HG03460 (cell line): ENCODE data around the gene SAMD3.
"Not testable (repeated sequence)": the region's sequence is repeated elsewhere in the genome, so short reads cannot be mapped to it uniquely, and the experiment has no call there.

Experiments used
- ATAC-seq: cut with Tn5 transposase; IDR thresholded peaks from one replicate; pipeline ENCODE4 v1.9.1; 2021; ENCODE audit not compliant: unreplicated experiment

The SAMD3 gene

GRCh38 chr6:130212215-130212874 lies 10.4 kb downstream of the SAMD3 start:
- ATAC-seq: no peak

DNA sequence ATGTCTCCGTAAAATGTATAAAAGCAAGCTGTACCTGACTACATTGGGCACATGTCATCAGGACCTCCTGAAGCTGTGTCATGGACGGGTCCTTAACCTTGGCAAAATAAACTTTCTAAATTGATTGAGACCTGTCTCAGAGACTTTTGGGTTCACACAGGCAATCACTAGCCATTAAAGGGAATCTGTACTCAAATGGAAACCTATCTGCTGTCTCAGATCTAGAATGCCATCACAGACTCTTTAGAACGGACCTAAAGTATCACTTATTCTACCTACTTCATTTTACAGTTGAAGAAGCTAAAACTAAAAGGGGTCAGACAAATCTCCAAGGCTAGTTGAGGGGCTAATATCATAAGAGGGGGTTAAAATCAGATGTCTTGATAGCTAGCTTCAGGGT lies 11.1 kb downstream of the SAMD3 start:
- no peak for ATAC-seq

- ATAC-seq: no peak
These were observed 14.6 kb downstream of the SAMD3 start for GRCh38 chr6:130207979-130208649.

- no peak for ATAC-seq
These were observed 16.3 kb downstream of the SAMD3 start for GRCh38 chr6:130206479-130206878.

DNA sequence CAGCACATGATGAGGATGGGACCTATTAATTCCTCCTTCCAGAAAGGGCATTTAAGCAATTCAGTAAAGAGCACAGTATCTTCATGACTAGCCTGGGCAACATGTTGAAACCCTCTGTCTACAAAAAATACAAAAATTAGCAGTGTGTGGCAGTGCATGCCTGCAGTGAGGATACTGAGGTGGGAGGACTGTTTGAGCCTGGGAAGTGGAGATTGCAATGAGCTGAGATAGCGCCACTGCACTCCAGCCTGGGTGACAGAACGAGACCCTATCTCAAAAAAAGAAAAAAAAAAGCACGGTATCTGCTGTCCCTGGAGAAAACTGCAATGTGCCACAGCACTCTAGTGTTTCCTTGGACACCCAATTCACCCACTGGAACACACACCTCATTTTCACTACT lies 18.4 kb downstream of the SAMD3 start:
- no peak for ATAC-seq

GRCh38 chr6:130203370-130203769 lies 19.4 kb downstream of the SAMD3 start:
- ATAC-seq: no peak

GRCh38 chr6:130202782-130203181 lies 20.0 kb downstream of the SAMD3 start:
- ATAC-seq: no peak

DNA sequence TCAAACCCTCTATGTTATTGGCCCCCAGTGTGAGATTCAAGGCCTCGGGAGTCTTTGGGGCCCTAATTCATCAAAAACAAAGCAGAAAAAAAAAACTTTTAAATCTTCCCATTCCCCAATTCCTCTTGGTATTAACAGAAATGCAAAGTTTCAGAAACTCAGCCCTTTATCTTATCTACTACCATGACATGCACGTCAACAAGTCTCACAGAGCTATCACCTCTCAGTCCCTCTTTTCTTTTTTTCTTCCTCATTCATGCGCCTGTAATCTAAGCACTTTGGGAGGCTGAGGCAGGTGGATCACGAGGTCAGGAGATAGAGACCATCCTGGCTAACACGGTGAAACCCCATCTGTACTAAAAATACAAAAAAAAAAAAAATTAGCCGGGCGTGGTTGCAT lies 22.7 kb downstream of the SAMD3 start:
- no peak for ATAC-seq

DNA sequence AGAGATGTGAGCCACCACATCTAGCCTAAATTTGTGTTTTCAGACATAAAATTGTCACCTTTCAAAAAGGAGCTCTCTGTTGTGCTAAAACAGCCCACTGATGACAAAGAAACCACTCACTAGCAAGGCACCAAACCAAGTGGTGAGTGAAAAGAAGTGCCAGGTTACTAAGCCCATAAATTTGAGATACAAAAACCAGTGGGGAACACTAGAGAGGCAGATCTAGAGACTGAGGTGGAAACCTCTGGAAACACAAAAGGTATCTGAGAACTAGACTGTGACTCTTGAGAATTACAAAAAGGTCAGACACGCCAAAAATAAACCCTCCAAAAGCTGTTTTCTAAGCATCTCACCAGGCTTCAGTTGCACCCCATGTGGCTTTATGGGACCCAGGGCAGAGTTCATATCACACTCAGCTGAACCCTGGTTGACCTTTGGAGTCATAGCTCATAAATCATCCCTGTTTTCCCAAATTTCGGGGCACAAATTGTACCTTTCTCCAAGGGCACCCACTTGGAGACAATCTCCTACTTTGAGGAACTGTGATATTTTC lies 24.2 kb downstream of the SAMD3 start:
- ATAC-seq: no peak

DNA sequence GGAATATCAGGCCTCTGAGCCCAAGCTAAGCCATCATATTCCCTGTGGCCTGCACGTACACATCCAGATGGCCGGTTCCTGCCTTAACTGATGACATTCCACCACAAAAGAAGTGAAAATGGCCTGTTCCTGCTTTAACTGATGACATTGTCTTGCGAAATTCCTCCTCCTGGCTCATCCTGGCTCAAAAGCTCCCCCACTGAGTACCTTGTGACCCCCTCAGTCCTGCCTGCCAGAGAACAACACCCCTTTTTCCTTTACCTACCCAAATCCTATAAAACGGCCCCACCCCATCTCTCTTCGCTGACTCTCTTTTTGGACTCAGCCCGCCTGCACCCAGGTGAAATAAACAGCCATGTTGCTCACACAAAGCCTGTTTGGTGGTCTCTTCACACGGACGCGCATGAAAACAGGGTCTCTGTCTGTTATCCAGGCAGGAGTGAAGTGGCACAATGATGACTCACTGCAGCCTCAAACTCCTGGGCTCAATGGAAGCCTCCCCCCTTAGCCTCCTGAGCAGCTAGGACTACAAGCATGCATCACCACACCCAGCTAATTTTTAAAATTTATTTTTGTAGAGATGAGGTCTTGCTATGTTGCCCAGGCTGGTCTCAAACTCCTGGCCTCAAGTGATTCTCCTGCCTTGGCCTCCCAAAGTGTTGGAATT lies 24.8 kb downstream of the SAMD3 start:
- ATAC-seq: not testable (repeated sequence)

GRCh38 chr6:130194434-130194833 lies 28.3 kb downstream of the SAMD3 start:
- not testable (repeated sequence) for ATAC-seq

DNA sequence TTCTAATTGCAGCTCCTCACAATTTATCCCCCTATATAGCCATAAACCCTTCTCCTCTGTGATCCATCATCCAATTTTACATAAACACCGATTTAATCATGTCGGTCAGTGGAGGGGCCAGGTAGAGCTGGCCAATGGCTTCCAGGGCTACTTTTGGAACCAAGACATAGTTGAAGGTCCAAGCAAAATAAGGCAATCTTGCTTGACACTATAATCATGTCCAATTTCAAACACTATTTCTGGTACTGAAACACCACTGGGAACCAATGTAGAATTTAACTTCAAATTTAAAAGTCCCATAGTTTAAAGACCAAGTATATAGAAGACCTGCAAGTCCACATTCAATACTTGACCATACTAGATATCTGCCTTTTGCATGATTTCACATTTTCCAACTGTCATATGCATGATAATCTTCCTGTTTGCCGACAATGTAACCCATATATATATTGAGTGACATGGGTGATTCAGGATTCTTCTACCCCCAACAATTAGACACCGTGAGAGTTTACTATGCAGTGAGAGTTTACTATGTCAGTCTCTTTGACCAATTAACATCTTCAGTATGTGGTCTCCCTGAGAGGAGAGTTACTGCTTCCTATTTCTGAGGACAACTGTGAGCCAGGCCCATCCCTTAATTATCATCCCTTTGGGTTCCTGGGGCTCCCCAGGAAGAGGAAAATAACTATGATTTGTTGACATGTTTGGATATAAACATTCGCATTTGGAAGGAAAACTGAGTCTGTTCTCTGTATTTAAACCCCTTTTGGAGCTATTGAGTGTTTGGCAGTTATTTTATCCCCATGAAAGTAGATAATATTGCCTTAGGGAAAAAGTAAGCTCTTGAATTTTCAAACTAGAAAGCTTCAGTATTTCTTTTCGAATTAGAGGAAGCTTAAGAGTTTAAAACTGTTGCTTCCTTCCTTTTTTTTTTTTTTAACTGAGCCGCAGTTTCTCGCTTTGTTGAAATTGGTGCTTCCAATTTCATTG lies 31.8 kb downstream of the SAMD3 start:
- ATAC-seq: no peak

DNA sequence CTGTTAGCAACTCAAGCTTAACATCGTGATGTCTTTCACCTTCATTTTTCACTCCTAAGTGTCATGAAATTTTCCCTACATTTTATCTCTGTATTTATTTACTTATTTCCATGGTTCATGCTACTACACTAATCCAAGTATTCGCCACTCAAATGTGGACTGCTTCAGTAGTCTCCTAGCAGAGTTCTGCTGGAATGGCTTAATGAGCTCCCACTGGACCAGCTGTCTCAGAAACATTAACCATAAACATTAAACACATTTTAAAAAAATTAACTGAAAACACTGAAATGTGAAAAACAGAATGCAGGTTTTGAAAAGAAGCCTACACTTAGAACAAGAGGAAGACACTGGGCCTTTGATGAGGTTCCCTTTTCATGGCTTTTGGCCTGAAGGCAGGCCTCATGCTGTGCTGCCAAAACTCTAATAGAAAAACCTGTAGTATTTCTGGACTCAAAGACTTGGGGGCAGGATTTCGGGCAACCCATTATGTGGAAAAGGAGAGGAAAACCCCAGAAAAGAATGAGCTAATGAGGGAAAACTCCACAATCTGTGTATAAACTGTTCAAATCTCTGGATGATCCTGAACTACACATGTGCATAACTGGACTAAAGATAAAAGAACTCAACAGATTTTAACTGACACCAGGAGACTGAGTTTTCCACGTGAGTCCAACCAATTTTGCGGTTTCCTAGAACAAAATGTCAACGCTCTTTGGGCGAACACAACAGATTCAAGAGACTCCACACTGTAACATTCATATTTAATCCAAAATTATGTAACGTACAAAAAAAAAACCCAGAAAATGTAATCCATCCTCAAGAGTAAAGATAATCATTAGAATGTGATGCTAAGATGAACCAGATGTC lies 33.0 kb downstream of the SAMD3 start:
- no peak for ATAC-seq

GRCh38 chr6:130188207-130188899 lies 34.4 kb downstream of the SAMD3 start:
- ATAC-seq: no peak

DNA sequence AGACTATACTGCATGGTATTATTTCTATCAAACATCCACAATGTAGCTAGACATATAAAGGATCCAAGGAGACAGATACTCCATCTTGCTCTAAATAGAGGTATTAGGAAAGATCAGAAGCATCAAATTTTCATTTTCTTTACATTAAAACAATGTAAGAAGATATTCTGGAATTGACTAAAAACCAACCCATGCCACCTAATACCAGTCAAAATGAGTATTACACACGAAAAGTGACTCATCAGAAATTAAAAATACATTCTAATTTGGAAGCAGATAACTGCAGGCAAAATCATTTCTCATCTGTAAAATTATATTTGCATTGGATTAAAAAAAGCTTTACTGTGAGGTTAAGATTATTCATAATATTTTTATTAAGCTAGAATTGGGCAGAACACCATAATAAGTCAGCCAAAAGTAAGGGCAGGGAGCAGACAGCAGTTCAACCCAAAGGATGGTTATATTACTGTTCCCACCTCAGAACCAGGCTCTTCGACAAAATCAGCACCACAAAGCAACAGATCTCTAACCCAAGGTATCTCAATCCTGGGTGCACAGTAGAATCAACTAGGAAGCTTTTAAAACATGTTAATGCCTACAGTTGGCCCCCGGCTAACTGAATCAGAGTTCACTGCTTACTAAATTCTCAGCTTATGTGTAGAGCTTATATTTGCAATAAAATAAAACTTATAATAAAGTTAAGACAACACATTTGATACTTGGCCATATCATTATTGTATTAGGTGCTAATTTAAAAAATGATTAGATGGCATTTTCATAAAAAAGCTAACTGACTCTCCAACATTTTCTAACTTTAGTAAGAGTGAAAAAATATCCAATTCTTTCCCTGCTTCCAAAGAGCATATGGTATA lies 35.2 kb downstream of the SAMD3 start:
- ATAC-seq: no peak

DNA sequence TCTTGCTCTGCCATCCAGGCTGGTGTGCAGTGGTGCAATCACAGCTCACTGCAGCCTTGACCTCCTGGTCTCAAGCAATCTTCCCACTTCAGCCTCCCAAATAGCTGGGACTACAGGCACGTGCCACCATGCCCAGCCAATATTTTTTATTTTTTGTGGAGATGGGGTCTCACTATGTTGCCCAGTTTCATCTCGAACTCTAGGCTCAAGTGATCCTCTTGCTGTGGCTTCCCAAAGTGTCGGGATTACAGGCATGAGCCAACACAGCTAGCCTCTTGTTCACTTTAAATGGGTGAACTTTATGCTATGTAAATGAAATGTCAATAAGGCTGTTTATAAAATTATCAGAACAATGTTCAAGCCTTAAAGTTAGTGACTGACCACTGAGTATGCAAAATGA lies 37.1 kb downstream of the SAMD3 start:
- no peak for ATAC-seq

DNA sequence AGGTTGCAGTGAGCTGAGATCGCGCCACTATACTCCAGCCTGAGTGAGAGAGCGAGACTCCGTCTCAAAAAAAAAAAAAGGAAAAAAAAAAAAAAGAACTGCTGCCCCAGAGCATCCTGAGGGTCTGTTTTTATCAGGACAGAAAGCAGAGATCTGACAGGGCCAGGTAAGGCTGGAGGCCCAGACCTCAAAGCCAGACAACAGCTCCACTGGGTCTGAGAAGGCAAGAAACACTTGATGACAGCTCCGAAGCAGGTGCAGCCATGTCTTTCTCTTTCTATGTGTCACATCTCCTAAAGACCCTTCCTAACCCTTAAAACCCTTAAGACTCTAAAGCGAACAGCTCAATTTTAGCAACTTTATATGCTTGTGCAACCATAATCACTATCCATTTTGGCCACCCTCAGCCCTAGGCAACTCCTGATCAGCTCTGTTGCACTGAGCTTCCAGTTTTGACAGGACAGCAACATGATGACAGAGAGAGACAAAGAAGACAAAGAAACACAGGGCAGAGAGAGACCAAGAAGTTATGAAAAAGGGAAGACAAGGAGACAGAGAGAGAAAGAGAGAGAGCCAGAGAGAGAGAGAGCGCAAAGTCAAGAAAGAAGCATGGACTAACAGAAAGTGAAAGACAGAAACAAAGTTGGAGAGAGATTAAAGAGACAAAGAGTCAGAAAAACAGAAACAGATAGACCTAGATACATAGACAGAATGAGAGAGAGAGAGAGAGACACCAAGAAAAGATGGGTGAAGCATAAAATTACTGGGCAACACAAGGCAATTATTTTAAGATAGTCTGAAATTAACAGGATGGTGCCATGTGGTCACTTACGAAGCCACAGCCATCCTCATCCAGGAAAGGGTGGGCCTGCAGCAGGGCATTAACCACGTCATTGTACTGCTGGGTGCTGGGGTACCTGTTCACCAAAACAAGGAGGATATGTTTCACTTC lies 39.2 kb downstream of the SAMD3 start:
- ATAC-seq: no peak
